C4-2B (cell line): Measurements from ENCODE around the gene RAI2.

Experiments used
- H3K27ac ChIP-seq: fragments of 450-650 bp; 2 replicates; pipeline ENCODE4 v1.5.1; 2017
- ZFX ChIP-seq: fragments of 450-650 bp; IDR thresholded peaks from 2 replicates; pipeline ENCODE4 v1.6.1; 2017
- TF ChIP-seq, protein P1 (sequence below): fragments of 450-650 bp; conservative IDR thresholded peaks from 2 replicates; pipeline ENCODE4 v1.5.1; 2017; ENCODE audit warnings: mild to moderate bottlenecking

The RAI2 gene

DNA sequence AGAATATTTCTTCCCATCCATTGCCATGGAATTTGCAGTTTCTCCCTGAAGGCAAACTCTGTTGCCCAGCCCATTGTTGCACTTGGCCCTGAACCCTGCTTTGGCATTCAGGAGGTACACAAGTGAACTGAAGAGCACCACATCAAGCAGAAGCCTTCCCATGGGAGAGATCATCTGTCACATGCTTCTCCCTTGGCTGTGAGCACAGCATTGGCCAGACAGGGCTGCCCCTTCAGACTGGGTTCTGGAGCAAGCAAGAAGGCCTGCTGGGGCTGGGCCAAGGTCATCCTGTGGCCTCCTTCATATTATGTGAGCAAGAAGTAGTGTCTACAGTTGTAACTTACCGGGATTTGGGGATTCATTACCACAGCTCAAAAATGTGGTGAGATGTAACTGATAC lies 101.1 kb downstream of the RAI2 start:
- H3K27ac ChIP-seq = no peak overlapping the region

DNA sequence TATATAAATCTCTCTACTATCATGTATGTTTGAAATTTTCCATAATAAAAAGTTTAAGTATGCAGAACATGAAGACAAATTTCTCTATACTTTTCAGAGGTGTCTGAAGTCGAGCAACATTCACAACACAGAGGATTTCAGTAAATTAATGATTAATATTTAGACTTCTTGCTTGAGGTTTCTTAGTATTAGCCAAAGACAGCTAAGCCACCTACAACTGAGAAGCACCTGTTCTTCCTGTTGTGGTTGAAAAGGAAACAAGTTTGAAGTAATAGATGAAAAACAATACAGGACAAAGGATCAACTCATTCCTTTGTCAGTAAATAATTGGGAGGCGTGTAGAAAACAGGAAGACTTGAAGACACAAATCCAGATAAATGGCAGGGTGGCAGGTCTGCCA lies 102.7 kb downstream of the RAI2 start:
- H3K27ac ChIP-seq = no peak overlapping the region
- TF ChIP-seq, protein P1, sequence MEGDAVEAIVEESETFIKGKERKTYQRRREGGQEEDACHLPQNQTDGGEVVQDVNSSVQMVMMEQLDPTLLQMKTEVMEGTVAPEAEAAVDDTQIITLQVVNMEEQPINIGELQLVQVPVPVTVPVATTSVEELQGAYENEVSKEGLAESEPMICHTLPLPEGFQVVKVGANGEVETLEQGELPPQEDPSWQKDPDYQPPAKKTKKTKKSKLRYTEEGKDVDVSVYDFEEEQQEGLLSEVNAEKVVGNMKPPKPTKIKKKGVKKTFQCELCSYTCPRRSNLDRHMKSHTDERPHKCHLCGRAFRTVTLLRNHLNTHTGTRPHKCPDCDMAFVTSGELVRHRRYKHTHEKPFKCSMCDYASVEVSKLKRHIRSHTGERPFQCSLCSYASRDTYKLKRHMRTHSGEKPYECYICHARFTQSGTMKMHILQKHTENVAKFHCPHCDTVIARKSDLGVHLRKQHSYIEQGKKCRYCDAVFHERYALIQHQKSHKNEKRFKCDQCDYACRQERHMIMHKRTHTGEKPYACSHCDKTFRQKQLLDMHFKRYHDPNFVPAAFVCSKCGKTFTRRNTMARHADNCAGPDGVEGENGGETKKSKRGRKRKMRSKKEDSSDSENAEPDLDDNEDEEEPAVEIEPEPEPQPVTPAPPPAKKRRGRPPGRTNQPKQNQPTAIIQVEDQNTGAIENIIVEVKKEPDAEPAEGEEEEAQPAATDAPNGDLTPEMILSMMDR = no peak
- no peak for TF ChIP-seq ZFX

More for the DNA sequence above, 101.1 kb downstream of the RAI2 start:
- TF ChIP-seq, protein P1 = no peak
- TF ChIP-seq ZFX = no peak

DNA sequence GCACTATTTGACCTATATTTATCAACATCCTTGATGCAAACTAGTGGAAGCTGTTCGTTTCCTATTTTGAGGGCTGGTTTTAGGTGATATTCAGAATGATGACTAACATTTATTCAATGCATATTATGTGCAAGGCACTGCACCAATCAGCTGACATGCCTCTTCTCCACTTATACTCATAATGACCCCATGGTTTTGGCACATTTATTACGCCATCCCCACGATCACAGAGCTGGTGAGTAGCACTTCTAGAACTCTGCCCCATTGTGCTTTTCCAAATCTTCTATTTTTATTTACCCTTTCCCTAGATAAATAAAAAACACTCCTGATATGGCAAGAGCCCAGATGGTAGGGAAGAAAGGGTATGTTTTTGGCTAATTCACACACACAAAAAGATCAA lies 110.7 kb downstream of the RAI2 start:
- H3K27ac ChIP-seq = no peak overlapping the region
- TF ChIP-seq, protein P1 = no peak
- TF ChIP-seq ZFX = no peak
